Measurements from ENCODE around the gene ZNF775.

Gene ZNF775

DNA sequence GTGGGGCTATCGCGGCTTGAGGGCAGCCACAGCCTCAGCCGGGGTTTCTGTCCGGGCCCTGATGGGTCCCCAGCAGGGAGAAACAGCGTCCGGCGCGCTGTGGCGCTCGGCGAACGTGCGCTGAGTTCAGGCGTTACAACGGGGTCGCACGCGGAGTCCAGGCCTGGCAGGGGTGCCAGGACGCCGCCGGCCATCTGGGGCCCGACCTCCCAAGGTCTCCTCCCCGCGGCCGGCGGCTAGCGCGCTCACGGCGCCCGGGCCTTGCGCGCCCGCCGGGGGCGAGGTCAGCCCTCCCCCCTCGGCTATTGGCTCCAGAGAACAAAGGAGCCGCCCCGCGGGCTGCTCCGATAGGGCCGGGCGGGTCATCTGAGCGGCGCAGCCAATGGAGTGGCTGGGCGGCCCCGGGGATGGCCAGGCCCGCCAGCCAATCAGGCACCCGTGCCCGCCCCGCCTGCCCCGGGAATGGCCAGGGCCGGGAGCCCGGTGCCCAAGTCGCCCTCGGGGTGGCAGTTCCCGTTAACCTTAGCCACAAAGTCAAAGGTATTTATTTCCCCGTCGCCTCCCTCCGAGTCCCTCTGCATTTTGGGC, at the start of gene ZNF775:
ZNF775 (plus strand) TSS at position 478 of the 588 bp plus-strand sequence. CDS start 9,141 bp downstream, outside the sequence.
- TF ChIP-seq, protein P1, sequence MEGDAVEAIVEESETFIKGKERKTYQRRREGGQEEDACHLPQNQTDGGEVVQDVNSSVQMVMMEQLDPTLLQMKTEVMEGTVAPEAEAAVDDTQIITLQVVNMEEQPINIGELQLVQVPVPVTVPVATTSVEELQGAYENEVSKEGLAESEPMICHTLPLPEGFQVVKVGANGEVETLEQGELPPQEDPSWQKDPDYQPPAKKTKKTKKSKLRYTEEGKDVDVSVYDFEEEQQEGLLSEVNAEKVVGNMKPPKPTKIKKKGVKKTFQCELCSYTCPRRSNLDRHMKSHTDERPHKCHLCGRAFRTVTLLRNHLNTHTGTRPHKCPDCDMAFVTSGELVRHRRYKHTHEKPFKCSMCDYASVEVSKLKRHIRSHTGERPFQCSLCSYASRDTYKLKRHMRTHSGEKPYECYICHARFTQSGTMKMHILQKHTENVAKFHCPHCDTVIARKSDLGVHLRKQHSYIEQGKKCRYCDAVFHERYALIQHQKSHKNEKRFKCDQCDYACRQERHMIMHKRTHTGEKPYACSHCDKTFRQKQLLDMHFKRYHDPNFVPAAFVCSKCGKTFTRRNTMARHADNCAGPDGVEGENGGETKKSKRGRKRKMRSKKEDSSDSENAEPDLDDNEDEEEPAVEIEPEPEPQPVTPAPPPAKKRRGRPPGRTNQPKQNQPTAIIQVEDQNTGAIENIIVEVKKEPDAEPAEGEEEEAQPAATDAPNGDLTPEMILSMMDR (conservative IDR thresholded peaks at IDR 0.05), result no peak
- H3K27ac ChIP-seq, result peak within 1 kb of the TSS; percentile 92

DNA sequence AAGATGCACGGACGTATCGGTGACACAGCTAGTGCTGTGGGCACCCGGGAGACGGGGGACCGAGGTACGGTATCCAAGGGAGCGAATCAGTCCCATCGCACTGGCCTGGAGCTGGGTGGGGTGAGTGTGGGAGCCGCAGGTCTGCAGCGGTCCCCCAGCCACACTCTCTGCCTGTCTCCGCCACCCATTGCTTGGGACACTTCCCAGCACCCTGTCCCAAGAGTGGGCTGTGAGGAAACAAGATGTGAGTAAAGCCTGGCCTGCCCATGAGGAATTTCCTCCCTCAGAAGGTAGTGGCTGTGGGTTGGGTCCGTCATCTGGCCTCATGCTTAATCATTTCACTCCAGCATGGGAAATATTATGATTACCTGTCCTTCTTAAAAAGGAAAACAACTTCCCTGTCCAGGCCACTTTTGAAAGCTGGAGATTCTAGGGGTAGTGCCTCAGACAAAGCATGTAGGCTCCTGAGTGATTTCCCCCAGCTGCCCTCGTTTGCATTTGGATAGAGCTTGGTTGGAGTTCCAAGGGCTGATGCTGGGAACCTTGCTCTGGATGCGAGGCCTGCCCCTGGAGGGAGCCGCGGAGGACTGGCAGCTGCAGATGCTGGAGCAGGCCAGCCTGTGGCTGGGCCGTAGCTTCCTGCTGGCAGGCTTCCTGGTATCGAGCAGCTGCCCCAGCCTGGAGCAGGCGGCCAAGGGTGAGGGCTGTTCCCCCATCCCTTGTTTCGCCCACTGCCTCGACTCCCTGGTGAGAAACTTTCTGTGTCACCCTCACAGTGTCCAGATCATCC, 49.6 kb upstream of the ZNF775 start:
- H3K27ac ChIP-seq, result no peak overlapping the region
- TF ChIP-seq, protein P1 (conservative IDR thresholded peaks at IDR 0.05), result no peak

DNA sequence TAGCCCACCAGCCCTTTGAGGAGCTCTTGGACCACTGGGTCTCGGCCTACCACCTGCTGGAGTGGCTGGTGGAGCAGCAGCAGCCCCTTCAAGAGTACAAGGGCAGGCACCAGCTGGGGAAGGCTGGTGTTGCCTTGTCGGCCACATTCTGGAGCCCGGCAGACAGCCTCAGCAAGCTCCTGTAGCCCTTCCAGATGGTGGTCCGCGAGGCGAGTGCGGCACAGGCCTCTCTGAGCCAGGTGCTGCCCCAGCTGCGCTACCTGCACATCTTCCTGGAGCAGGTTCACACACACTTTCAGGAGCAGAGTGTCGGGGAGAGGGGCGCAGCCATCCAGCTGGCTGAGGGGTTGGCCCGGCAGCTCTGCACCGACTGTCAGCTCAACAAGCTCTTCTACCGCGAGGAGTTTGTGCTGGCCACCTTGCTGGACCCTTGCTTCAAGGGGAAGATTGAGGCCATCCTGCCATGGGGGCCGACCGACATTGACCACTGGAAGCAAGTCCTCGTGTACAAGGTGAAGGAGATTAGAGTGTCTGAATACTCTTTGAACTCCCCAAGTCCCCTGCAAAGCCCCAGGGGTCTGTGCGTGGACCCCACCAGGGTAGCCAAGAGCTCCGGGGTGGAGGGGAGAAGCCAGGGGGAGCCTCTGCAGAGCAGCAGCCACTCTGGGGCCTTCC, 48.8 kb upstream of the ZNF775 start:
- no peak overlapping the region for H3K27ac ChIP-seq
- TF ChIP-seq, protein P1 (conservative IDR thresholded peaks at IDR 0.05), result no peak

DNA sequence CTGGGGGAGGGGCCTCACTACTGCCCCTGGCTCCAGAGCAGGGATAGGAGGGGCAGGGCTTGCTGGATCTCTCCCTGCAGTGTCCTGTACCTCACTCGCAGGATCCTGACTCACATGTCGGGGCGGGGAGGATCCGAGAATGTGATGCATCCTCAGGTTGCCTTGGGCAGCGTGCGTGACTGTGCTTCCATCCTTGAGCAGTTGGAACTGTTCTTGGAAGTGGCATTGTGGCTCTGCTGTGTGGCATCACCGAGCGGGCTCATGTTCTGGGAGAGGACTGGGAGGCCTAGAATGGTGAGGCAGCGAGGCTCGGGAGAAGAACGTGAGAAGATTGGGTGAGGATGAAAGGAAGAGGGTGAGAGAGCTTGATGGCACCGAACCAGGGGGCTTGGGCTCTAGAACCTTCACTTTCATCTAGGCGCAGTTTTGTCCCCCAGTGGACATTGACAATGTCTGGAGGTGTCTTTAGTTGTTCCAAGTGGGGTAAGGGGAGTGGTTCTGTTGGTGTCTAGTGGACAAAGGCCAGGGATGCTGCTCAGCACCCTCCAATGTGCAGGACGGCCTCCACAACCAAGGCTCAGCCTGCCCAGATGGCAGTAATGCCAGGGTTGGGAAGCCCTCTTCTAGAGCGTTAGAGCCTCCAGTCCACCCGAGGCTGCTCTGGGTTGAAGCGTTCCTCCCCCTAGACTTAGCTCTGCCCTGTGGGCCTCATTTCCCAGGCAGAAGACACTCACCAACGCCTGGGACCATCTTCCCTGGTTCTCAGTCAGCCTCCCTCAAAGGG, 46.1 kb upstream of the ZNF775 start:
- H3K27ac ChIP-seq, result no peak overlapping the region
- TF ChIP-seq, protein P1 (conservative IDR thresholded peaks at IDR 0.05), result no peak

DNA sequence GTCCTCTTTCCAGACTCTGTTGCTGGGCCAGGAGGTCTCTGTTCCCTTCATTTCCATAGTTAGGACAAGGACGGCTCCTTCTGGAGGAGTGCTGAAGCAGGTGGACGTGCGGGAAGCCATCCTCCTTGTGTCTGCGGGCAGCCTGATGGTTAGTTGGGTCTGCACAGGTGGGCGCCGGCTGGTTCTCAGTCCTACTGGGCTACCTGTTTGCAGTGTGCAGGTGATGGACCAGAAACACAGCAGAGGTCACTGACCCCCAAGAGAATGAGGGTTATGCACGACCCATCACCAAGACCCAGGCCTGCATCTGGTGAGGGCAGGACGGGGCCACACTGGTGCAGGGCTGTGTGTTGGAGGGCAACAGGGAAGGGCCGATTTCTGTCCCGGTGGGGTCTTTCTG, 45.5 kb upstream of the ZNF775 start:
- no peak overlapping the region for H3K27ac ChIP-seq
- TF ChIP-seq, protein P1 (conservative IDR thresholded peaks at IDR 0.05), result no peak

DNA sequence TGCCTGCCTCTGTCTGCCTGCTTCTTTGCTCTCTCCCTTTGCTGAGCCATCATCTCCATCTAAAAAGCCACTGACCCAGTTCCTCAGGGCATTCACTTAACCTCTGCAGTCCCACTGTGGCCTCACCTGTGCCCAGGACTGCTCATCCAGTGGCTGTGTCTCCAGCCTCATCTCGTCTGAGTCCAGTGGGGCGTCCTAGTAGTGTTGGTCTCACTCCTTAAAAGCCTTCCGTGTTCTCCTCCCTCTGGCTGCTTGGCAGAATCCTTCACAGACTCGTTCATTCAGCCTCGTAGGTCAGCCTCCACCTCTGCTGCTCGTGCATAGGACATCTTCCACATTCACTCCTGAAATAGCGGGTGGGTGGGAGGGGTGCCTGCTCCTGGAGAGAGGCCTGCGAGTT, 45.0 kb upstream of the ZNF775 start:
- TF ChIP-seq, protein P1 (conservative IDR thresholded peaks at IDR 0.05), result no peak
- H3K27ac ChIP-seq, result no peak overlapping the region

Data from VCaP (cell line).